ENCODE data around the gene CSNK1A1L. TPM values are rescaled to one million over a fixed set of nuclear protein-coding genes. Genes with fewer than 3 reads are reported as not detected.

The CSNK1A1L gene
- total and polyA plus RNA-seq, 2 of the 13 experiments (the other 11 are each of a cell fraction or from before 2014, with no cell fraction given), result not detected

GRCh38 chr13:37090912-37091311, 14.6 kb downstream of the CSNK1A1L start:
- FAIRE-seq (no peak), ATAC-seq (peak; percentile 47; the same call in 2 of the 3 replicates), DNase-seq (ENCODE audit: low spot score) (no peak)
- 5% methylated on average over 2 of the region's 2 CpGs for WGBS (ENCODE audit: low lambda C conversion rate)
- H3K27me3 ChIP-seq (ENCODE audit: control insufficient read depth in 1 of 2, insufficient read depth in 2 of 2, low read length in 2 of 2), result peaks cover 0 to 8% of the 10 kb centered on the region in 2 experiments; a peak in 1 of 5 replicates
- in situ Hi-C loops (cut with HindIII; ENCODE audit: extremely low pct_ligation_motif_present, low pct_unique_long_range_greater_than_20kb) (no loop called here), intact Hi-C loops (cut with micrococcal nuclease; ENCODE audit: unreplicated experiment) (no loop called here)
- H3K27ac ChIP-seq (ENCODE audit: extremely low read length, insufficient read depth, low read length), result no peak overlapping the region
- CTCF ChIA-PET (ENCODE audit: low intra/inter-chr PET ratio, low total read pairs), result no interaction called here
- no peak overlapping the region for H2AFZ ChIP-seq (ENCODE audit: low read length)
- H3K79me2 ChIP-seq (ENCODE audit: insufficient read depth, low read length), result no peaks in the 10 kb centered on the region
- BruUV-seq (replicated peaks), result no TSS peak
- no peaks in the 10 kb centered on the region for H3K9me3 ChIP-seq (ENCODE audit: low read length)
- H3K4me1 ChIP-seq (ENCODE audit: insufficient read depth, low read length), result no peaks in the 10 kb centered on the region
- H3K36me3 ChIP-seq (replicated peaks in 1 of 2; ENCODE audit: control insufficient read depth in 1 of 2, insufficient read depth in 2 of 2, low read length in 2 of 2), result no peaks in the 10 kb centered on the region
- H4K20me1 ChIP-seq (ENCODE audit: insufficient read depth, low read length), result no peaks in the 10 kb centered on the region
- H3K9ac ChIP-seq (ENCODE audit: insufficient read depth, low read depth, low read length), result no peak overlapping the region
- POLR2A ChIA-PET, result no interaction called here
- no peak overlapping the region for H3K4me3 ChIP-seq (replicated peaks in 1 of 3; ENCODE audit: insufficient read depth in 1 of 3, low read depth in 2 of 3, low read length in 3 of 3)
- TF ChIP-seq ZIK1 (CRISPR knock-in tag; IDR thresholded peaks at IDR 0.05; ENCODE audit: borderline replicate concordance, low read depth), result no peak
- TF ChIP-seq CEBPB (IDR thresholded peaks at IDR 0.05; ENCODE audit: borderline replicate concordance, low read depth, low read length), result 0 out of 2 replicates have a peak, but pooled peaks have one; percentile 17
- H3K4me2 ChIP-seq (ENCODE audit: low read depth, low read length), result no peak overlapping the region

GRCh38 chr13:37089495-37089894, 16.0 kb downstream of the CSNK1A1L start:
- Histone ChIP-seq H3K36me3 (replicated peaks in 1 of 2; ENCODE audit: control insufficient read depth in 1 of 2, insufficient read depth in 2 of 2, low read length in 2 of 2) (no peaks in the 10 kb centered on the region), H3K4me1 (ENCODE audit: insufficient read depth, low read length) (no peaks in the 10 kb centered on the region), H3K27ac (ENCODE audit: extremely low read length, insufficient read depth, low read length) (no peak overlapping the region), H3K27me3 (ENCODE audit: control insufficient read depth in 1 of 2, insufficient read depth in 2 of 2, low read length in 2 of 2) (peaks cover 0 to 8% of the 10 kb centered on the region in 2 experiments; a peak in 1 of 5 replicates), H4K20me1 (ENCODE audit: insufficient read depth, low read length) (no peaks in the 10 kb centered on the region), H3K79me2 (ENCODE audit: insufficient read depth, low read length) (no peaks in the 10 kb centered on the region), H2AFZ (ENCODE audit: low read length) (no peak overlapping the region), H3K4me3 (replicated peaks in 1 of 3; ENCODE audit: insufficient read depth in 1 of 3, low read depth in 2 of 3, low read length in 3 of 3) (no peak overlapping the region), H3K4me2 (ENCODE audit: low read depth, low read length) (no peak overlapping the region), H3K9ac (ENCODE audit: insufficient read depth, low read depth, low read length) (no peak overlapping the region), H3K9me3 (ENCODE audit: low read length) (no peaks in the 10 kb centered on the region)
- FAIRE-seq (no peak), DNase-seq (ENCODE audit: low spot score) (no peak), ATAC-seq (no peak)
- intact Hi-C loops (cut with micrococcal nuclease; ENCODE audit: unreplicated experiment) (no loop called here), in situ Hi-C loops (cut with HindIII; ENCODE audit: extremely low pct_ligation_motif_present, low pct_unique_long_range_greater_than_20kb) (no loop called here)
- CTCF ChIA-PET (ENCODE audit: low intra/inter-chr PET ratio, low total read pairs), result no interaction called here
- BruUV-seq (replicated peaks), result no TSS peak
- POLR2A ChIA-PET, result no interaction called here
- 43% methylated on average over 3 of the region's 3 CpGs for WGBS (ENCODE audit: low lambda C conversion rate)
- TF ChIP-seq HOXD1 (CRISPR knock-in tag; IDR thresholded peaks at IDR 0.05) (no peak), ZC3H4 (CRISPR knock-in tag; IDR thresholded peaks at IDR 0.05; ENCODE audit: borderline replicate concordance) (no peak), AGO1 (IDR thresholded peaks at IDR 0.05; ENCODE audit: low read depth, low read length, poor library complexity, severe bottlenecking) (no peak), PREB (CRISPR knock-in tag; IDR thresholded peaks at IDR 0.05) (no peak), SAFB2 (CRISPR knock-in tag; IDR thresholded peaks at IDR 0.05; ENCODE audit: borderline replicate concordance, low read depth) (no peak), AKAP8 (CRISPR knock-in tag; IDR thresholded peaks at IDR 0.05) (no peak), YEATS2 (CRISPR knock-in tag; IDR thresholded peaks at IDR 0.05; ENCODE audit: borderline replicate concordance) (no peak), ZNF234 (CRISPR knock-in tag; conservative IDR thresholded peaks at IDR 0.05) (no peak), AFF4 (CRISPR knock-in tag; IDR thresholded peaks at IDR 0.05) (no peak), NRL (CRISPR knock-in tag; IDR thresholded peaks at IDR 0.05; ENCODE audit: borderline replicate concordance) (no peak), TOE1 (CRISPR knock-in tag; IDR thresholded peaks at IDR 0.05) (no peak), IKZF1 (IDR thresholded peaks at IDR 0.05) (no peak), ZNF530 (CRISPR knock-in tag; IDR thresholded peaks at IDR 0.05; ENCODE audit: low read depth) (no peak)
